NOMO-1 treated with DMSO at 0.1 percent for 48 hours (cell line): ENCODE measurements around the gene KCNAB1.

Experiments used
- DNase-seq: peaks from one replicate; lab custom pipeline; 2025; ENCODE audit not compliant: unreplicated experiment; lab: John Stamatoyannopoulos, UW

The KCNAB1 gene

GRCh38 chr3:156137397-156137796, 17.0 kb downstream of the KCNAB1 start:
- peak; percentile 64 for DNase-seq

DNA sequence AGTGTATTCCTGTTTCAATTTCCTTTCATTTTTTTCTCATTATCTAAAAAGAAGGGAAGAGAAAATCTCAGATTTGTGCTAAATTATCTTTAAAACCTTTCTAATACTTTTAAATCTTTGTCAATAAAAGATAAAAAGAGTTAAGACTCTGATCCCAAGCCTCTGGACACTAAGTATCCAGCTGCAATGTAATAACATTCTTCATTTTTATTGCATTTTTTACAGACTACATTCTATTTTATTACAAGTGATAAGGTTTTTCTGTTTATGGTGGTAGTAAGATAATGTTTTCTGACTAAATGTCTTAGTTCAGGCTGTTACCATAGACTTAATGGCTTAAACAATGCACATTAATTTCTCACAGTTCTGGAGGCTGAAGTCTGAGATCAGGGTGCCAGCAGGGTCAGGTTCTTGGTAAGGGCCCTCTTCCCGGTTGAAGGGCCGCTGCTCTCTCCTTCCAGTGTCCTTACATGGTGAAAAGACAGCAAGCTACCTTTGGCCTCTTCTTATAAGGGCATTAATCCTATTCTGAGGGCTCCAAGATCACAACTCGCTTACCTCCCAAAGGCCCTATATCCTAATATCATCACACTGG, 19.7 kb downstream of the KCNAB1 start:
- no peak for DNase-seq

DNA sequence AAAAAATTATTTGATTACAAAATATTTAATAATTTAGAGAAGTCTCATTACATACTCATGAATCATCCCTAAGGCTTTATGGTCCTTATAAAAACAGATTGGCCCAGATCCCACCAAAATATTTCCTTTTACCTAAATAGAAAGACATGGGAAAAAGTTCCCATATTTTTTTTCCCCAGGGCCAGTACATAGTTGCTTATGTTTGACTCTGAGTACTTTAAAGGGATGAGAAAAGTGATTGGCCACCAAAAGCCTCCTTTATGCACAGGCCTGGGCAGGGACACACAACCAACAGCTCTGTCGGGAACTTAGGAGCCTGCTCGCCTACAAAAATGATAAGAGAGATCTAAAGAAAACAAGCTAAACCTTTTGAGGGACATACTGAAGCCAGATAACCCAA, 22.3 kb downstream of the KCNAB1 start:
- DNase-seq, result no peak

- no peak for DNase-seq
These were observed 22.8 kb downstream of the KCNAB1 start for GRCh38 chr3:156143136-156143535.

DNA sequence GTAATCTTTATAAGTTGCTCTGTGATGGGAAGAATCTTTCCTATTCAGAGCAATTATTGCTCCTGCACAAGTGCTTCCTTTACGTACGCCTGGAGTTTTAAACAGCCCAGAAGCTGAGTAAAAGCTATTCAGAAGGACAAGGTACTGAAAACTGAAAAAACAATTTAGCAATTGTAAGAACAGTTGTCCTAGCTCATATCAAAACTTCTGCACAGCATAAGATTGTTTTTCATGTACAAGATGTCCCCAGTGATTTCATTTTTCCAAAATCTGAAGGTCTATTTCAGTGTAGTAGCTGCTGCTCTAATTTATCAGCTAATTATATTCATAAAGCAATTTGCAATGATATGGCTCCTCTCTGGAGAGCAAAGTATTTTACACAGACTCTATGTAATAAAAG, 23.7 kb downstream of the KCNAB1 start:
- DNase-seq, result no peak

GRCh38 chr3:156145866-156146265, 25.5 kb downstream of the KCNAB1 start:
- DNase-seq, result no peak

GRCh38 chr3:156148345-156148945, 28.1 kb downstream of the KCNAB1 start:
- DNase-seq, result no peak

DNA sequence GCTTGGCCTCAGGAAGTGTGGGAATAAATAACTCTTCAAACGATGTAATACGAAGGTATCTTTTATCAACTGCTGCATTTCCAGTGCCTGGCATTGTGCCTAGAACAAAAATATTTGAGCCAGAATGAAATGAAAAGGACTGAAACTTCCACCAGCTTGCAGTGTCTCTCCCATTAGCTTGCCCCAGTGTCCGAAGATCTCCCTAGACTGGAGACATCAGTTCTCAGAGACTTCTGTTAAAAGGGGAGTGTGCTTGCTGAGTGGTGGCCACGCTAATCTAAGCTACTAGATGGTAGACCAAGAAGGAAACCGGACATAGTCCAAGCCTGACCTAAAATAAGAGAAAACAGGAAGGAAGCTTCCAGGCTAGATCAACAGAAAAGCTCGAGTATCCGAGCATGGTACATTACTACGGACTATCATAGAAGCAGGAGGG, 28.6 kb downstream of the KCNAB1 start:
- no peak for DNase-seq

DNA sequence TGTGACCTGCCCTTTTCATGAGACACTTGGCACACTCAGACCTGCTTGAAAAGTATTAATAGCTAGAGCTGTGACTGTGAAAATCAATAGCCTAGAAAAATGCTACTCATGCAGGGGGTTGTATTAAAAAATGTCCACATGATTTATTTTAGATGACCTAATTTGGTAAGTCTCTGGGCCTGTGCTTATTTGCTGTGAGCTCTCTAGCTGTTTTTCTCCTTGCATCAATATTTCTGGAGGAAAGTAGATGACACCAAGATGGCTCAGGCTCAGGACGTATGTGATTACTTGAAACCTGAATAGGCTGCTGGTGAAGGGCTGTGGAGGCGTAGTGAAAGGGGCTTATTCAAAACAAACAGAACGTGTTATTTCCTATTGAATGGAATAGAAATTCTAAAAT, 29.5 kb downstream of the KCNAB1 start:
- no peak for DNase-seq

- peak; percentile 65 for DNase-seq
These were observed 30.2 kb downstream of the KCNAB1 start for GRCh38 chr3:156150434-156151066.

GRCh38 chr3:156151824-156152428, 31.5 kb downstream of the KCNAB1 start:
- peak; percentile 61 for DNase-seq

DNA sequence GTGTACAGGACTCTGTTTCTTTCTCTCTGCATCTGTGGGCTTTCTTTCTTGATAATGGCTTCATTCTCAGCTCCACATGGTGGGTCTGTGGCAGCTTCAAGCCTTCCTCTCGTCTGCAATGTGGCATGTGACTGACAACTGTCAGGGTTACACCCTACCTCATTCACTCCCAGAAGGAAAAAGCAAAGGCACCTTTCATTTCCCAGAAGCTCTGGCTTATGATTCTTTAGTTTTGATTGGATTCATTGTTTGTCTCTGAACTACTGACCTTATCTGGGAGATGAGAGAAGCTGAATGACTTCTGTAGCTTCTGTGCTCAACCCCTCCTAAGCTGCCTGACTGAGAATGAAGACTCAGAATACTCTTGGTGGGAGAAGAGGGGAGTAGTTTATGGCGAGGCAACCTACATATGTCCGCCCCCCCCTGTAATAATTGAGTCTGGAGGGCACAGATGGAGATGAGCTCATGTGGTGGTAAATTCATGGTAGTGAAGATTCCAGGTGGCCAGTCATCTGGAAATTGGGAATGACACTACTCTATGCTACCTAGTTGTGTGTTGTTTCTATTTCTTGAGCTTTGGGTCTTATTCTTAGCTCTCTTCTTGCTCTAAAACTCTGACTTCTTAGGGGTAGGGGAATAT, 38.4 kb downstream of the KCNAB1 start:
- no peak for DNase-seq

GRCh38 chr3:156160647-156161046, 40.3 kb downstream of the KCNAB1 start:
- peak; percentile 71 for DNase-seq

DNA sequence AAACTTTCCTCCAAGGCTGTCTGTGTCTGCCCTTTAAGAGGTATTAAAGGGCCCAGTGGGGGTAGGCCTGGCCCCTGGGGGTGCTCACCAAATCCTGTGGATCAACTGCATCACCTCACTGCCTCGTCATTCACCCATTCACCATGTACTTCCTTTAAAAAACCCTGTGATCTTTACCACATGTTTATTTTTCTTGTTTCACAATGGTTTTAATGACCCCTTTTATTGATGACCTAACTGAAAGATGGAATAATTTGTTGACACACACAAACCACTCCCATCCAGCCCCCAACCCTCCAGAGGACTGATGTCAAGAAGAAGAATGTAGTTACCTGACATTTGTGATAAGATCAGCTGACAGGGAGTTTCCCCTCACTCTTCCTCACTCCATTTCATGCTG, 40.8 kb downstream of the KCNAB1 start:
- DNase-seq, result peak; percentile 37

- DNase-seq, result no peak
These were observed 43.5 kb downstream of the KCNAB1 start for GRCh38 chr3:156163848-156164247.

DNA sequence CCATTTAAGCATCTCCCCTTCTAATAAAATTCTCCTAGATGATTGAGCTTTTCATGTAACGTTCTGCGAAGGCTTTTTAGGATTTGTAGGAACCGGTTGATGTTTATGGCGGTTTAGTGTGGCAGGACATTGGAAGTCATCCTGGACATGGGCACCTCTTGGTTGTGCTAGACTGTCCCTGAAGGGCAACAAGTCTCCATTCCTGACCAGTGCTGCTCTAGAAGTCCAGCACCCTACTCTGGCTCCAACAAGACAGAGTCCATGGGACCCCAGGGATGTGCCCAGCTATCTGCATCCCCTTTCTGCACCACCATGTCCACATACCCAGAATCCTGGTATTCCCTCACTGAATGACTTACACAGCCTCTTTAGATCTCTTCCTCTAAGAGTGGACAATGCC, 46.4 kb downstream of the KCNAB1 start:
- no peak for DNase-seq

DNA sequence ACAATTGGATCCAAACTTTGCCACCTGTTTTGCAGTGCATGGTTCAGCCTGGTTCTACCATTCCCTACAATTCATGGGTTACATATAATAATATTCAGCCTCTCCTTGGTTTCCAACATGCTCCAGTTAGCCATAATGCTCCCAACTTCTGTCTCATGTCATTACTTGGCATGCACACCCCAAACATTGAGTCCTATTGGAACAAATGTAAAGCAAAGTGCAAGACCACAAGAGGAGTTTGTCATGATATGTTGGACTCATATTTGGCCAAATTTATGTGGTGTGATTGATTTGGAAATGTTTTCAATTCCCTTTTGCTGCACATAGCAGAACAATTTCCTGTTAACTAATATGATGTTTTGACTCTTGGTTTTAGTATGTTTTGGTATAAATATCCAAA, 50.2 kb downstream of the KCNAB1 start:
- no peak for DNase-seq

DNA sequence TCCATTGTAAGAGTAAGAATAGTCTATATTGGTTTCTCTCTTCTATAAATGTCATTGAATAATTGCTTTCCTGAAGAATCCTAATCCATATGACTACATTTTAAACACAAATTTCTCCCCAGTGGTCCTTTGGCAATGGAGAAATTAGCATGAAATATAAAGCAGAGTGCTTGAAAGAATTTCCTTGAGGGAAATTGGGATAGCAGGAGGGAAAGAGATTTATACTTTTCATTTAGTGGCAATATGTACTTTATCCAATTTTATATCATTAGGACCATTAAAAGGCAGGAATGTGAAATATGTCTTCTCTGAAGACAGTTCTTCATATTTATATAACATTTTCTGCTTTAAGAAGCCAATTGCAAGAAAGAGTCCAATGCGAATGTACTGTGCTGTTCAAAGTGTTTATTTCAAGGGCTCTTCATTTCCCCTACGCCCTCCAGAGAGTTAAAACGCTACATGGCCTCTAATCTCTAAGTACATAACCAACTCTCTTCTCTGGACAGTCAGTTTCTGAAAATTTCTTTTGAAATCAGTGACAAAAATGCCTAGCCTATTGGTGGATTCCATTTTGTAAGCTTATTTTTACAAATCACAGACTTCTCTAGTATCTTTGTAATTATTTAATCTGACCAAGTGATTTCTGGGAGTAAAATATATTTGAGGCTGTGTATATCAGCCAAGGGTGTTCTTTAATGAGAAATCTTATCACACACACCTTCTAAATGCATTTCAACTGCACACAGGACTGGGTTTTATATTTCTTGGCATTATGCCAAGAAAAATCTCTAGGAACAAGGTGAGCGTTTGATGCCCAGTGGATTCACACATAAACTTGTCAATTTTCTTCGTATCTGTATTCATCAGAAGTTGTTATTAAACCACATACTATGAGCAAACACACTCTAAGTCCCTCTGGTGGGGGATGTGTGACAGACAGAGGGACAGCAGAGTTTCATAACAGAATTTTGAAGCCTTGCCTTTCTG, 51.2 kb downstream of the KCNAB1 start:
- DNase-seq, result no peak

DNA sequence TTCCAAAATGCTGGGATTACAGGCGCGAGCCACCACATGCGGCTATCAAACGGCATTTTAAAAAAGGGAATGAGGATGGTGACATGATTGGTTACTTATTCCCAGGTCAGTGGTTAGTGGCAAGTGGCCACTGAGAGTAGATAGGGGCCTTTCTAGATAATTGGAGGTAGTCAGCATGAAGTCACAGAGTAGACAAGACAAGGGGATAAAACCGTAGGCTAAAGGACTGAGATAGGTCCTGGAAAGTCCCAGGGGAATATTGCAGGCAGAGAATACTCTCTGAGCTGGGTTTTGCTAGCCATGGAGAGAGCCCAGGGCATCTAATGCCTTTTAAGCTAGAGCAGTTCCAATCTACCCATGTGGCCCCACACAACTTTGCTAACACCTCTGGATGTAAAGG, 52.2 kb downstream of the KCNAB1 start:
- no peak for DNase-seq

DNA sequence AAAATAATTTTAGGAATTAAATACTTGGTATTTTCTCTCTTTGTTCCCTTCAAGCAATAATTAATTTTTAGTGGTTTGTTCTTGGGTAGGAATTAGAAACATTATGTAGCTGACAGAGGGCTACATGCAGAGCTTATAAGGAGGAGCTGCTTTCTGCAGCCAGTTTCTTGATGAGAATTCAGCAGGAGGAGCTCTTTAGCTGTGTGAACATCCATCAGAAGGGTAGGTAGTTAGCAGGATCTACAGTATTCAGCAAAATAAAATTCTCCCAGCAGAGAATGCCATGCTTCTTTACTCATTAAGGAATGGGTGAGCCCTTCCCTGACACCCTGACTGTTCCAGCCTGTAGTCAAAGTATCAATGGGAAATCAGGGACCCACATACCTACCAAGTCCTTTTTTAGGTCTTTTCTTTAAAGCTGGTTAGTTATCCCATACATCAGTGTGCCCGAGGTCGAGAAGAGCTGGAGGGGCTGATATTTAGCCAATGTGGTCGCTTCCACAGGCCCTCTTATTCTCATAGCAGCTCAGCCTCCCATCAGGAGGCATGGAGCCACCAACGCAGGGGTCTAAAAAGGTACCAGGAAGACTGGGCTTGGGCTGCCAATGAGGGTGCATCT, 54.0 kb downstream of the KCNAB1 start:
- no peak for DNase-seq
